HG02943 (cell line): ENCODE measurements around the gene EDA.

Experiments
- ATAC-seq: cut with Tn5 transposase; IDR thresholded peaks from one replicate; pipeline ENCODE4 v1.9.1; 2021; ENCODE audit warnings: mild to moderate bottlenecking, low read depth, moderate library complexity; ENCODE audit not compliant: unreplicated experiment

The EDA gene

DNA sequence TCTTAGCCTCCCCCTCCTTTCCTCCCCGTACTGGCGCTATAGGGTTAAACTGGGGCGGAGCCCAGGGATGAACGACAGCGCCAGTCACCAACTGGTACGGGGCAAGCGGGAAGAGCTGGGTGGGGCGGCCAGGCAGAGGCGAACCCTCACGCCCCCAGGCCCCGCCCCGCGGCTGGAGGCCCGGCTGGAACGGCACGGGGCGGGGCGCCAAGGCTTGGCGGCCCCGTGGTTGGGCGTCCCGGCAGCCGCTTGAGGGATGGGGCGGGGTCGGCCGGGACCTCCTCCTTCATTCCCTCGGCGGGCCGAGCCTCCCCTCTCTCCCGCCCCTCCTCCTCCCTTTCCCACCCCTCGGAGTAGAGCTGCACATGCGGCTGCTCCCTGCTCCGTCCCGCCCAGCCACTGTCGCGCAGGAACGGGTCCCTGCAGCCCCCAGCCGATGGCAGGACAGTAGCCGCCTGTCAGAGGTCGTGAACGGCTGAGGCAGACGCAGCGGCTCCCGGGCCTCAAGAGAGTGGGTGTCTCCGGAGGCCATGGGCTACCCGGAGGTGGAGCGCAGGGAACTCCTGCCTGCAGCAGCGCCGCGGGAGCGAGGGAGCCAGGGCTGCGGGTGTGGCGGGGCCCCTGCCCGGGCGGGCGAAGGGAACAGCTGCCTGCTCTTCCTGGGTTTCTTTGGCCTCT is at the start of gene EDA:
Gene EDA (plus strand): TSS at position 335 of the 678 bp plus-strand sequence.
- ATAC-seq: peak; percentile 76

DNA sequence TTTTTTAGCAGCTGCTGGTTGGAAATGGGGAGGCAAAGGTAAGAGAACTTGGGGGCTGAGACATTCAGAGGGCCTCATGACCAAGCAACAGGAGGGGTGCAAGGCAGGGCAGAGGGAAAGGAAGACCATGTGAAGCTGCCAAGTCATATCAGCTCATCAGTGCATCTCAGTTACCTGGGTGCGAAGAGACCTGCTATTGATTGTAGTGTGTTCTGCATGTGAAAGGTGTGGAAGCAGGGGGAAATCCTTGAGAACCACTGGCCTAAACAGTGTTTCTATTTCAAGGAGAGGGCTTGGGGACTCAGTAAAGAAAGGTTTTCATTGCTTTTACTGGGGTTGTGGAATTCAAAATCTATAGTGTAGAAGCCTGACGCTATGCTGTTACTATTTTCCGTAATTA is 47.1 kb upstream of the EDA start:
- no peak for ATAC-seq

DNA sequence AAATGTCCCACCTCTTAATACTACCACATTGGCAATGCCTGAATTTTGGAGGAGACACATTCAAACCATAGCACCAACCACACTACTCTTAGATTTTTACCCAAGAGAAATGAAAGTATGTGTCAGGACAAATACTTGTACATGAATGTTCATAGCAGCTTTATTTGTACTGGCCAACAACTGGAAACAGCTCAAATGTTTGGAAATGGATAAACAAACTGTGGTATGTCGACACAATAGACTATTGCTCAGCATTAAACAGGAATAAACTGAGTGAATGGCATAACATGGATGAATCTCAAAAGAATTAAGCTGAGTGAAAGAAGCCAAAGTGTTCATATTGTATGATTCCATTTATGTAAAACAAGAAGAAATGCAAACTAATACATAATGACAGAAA is 18.5 kb upstream of the EDA start:
- no peak for ATAC-seq

DNA sequence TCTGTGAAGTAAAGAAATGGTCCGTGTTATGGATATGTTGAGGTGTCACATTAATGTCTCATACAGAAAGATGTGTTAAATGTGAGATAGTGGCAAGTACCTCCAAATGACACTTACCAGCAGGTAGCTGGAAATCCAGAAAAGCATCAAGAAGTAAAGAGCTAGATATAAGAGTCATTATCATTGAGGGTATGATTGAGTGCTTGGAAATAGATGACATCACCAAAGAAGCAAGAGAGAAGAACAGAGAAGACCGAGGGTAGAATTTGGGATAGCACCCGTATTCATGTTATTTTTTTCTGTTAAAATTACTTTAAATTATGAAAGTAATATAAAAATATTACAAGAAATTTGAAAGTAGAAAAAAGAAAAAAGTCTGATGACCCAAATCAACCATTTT is 15.7 kb upstream of the EDA start:
- no peak for ATAC-seq

DNA sequence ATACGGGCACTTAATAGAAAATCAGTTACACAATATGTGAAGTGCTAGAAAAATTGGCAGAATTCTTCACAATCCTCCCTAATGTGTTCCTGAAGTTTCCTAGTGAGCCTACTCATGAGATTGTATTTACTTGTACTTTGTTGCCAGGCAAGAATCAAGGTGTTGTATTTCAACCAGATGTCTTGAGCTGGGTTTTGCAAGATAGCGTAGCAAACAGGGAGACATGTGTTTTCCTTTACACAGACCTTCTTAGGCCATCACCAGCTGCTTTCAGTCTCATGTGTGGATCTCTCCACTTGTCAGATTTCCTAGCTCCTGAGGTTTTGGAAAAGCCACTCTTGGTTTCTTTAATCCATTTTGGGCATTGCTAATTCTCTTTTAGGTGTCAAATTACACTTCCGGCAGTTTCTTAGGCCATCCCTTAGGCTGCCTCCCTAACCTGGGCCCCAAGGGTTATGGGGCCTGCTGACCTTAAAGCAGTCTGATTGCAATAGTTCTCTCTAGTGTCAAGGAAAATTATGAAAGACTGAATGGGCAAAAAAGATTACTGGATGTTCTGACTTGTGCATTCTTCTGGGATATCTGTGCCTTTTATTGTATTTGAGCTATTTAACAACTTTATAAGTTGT is 12.2 kb upstream of the EDA start:
- ATAC-seq: no peak

DNA sequence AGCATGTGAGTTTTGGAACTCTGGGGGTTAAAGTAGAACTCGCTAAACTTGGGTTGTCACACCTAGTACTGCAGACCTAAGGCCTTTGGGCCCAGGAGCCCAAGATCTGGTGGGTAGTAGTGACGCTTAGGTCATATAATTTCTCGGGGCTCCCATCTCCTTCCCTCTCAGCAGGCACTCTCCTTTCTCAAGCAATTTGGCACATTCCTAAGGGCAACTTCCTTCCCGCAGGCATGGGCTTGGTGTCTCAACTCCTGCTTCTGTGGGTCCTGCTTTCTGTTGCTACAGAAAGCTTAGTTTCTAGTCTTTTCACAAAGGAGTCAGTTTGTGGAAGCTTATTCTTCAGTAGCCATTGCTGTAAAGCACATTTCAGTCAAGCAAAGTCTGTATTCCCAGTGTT is 10.4 kb upstream of the EDA start:
- ATAC-seq: no peak

DNA sequence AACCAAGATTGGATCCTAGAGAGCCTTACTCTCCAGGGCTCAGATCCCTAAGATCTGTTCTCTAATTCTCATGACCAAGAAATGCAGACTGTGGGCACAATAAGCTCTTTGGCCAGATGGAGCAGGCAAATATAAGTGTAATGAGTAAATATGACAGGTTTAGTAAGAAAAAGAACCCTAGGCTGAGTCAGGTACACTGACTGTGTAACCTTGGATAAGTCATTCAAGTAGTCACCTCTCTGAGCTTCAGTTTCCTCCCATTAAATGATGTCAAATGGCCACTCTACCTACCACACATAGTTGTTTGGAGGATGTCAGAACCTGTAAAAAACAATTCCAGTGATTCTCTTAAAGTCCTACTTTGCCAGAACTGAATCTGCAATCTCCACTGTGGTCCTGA is 8.3 kb upstream of the EDA start:
- ATAC-seq: no peak

DNA sequence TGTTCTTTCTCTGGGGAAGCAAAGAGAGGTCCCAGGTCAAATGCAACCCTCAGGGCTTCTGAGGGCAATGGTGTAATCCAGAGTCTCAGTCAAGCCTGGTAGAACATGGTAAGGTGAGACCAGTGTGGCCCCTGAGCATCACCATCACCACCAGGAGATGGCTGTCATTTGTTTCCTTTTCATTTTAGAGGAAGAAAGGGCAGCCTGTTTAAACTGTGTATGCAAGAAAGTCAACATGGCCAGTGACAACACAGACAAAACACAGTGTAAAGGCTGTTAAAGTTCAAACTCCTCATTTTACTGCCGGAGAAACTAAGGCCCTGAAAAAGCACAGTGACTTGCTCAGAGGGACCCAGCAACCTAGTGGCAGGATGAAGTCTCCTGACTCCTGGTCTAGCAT is 2.0 kb upstream of the EDA start:
- no peak for ATAC-seq

DNA sequence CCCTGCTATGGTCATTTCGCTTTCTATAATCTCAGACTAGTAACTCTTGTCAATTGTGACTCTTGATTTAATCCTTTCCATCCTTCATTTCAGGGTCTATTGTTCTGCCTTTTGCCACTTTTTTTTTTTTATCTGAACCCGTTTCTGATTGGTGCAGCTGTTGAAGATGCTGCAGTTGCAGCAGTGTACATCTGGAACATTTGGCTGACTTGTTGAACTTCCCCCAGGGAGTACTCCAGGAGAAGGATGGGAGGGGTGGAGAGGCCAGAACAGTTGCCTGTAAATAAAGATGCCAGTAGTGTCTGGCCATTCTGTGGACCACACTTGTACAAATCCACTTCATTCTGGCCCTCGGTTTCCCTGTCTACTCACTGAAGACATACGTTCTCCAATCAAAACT is 1.0 kb upstream of the EDA start:
- no peak for ATAC-seq

DNA sequence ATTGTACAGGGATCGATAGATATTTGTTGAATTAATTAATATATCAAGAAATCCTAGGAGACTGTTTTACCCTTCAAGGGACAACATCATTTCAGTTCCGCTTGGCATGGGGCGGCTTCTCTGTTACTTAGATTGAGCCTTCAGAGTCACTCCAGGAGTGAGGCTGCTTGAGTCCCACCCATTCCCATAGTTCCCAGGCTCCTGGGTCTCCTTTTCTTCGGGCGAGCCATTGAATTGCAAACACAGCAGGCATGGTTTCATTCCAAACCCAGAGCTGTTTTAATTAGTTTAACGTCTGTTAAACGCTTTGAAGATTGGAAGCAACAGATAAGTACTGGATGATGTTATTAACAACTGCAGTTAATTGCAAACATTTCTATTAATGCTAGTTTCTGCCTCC is 571 bp upstream of the EDA start:
- ATAC-seq: no peak

DNA sequence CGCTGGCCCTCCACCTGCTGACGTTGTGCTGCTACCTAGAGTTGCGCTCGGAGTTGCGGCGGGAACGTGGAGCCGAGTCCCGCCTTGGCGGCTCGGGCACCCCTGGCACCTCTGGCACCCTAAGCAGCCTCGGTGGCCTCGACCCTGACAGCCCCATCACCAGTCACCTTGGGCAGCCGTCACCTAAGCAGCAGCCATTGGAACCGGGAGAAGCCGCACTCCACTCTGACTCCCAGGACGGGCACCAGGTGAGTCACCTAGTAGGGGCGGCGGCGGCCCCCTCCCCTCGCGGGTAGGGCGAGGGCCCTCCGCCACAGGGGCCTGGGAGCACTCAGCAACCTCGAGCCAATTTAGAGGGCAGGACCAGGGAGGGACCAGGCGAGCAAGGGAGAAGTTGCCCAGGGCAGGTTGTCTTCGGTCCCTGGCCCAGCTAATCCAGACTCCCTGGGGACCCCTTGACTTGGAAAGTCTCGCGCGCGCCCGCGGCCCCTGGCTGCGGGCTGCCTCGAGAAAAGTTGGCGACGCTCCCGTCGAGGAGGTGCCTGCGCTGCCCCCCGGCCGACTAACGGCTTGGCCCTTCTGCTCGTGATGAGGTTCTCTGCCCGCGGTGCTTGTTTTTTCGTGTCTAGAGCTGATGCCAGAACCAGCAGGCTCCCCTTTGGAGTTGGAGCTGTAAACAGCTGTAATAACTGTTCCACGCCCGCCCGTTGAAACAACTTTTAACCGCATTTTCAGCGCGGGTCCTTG is 717 bp downstream of the EDA start:
- no peak for ATAC-seq

DNA sequence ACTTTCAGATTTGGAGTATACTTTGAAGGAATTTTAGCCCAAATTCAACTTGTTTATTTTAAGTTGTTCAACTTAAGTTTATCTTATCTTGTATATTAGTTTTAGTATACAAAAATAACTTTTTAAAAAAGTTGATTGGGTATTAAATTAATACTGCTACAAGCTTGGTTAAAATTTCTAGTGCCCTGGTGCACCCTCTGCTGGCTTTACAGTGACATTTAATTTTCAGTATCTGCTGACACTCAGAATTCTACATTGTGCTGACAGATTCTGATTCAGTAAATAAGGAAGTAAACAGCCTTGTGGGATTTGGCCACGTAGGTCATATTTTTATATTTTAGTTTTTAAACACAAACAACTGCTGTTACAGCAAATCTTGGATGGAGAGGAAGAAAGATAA is 2.9 kb downstream of the EDA start:
- ATAC-seq: no peak

DNA sequence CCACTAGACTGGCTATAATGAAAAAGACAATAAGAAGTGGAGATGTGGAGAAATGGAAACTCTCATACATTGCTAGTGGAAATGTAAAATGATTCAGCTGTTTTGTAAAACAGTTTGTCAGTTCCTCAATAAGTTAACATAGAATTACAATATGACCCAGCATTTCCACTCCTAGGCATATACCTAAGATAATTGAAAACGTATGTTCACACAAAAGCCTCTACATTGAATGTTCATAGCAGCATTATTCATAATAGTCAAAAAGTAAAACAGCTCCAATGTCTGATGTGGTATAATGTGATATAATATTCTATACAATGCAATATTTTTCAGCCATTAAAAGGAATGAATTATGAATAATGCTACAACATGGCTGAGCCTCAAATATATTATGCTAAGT is 10.2 kb downstream of the EDA start:
- ATAC-seq: no peak

DNA sequence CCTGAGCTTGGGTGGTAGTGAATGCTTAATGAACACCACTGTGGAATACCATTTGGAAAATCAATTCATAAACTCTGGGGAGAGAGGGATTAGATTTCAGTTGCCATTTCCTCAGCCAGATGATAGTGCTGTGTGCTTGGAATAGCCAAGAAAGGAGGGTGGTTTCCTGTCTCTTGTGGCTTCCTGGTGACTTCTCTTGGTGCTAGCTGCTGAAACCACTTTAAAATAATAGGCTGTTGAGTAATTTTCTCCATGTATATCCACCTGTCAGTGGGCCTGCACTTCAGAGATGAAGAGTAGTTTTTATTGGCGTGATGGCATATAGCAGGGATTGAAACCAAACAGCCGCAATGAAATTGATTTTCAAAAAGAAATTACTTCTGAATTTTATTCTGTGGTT is 11.8 kb downstream of the EDA start:
- no peak for ATAC-seq

DNA sequence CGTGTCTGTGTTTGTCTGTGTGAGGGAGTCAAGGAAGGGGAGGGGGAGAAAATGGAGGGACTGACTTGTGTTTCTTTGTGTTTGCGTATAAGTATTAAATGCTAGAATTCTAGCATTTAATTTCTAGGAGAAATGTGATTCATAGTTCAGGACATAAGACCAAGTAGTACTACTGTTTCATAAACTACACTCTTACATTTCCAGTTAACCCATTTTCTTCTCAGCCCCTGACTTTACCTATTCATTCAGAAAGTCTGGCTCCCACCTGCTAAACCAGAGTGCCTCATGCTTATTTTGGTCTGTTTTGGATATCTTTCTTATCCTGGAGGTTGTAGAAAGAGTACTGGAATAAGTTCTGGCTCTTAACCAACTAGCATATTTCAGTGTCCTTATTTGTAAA is 14.2 kb downstream of the EDA start:
- ATAC-seq: no peak

DNA sequence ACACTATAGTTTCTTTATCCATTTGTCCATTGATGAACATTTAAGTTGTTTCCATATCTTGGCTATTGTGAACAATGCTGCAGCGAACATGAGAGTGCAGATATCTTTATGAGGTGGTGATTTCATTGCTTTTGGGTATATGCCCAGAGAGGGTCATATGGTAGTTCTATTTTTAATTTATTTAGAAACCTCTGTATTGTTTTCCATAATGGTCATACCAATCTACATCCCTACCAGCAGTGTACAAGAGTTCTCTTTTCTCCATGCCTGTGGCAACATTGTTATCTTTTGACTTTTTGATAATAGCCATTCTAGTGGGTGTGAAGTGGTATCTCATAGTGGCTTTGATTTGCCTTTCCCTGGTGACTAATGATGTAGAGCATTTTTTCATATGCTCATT is 48.8 kb downstream of the EDA start:
- no peak for ATAC-seq

DNA sequence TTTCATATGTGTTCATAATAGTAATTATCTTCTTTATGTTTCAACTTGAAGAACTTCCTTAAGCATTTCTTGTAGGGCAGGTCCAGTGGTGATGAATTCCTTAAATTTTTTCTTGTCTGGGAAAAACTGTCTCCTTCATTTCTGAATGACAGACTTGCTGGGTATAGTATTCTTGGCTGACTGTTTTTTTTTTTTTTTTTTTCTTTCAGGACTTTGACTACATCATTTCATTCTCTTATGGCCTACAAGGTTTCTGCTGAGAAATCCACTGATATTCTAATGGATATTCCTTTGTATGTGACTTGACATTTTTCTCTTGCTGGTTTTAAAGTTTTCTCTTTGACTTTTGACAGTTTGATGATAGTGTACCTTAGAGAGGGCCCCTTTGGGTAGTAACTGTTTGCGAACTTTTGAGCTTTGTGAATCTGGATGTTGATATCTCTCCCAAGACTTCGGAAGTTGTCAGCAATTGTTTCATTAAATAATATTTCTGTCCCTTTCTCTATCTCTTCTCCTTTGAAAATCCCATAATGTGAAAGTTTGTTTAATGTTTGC is 54.2 kb downstream of the EDA start:
- no peak for ATAC-seq

DNA sequence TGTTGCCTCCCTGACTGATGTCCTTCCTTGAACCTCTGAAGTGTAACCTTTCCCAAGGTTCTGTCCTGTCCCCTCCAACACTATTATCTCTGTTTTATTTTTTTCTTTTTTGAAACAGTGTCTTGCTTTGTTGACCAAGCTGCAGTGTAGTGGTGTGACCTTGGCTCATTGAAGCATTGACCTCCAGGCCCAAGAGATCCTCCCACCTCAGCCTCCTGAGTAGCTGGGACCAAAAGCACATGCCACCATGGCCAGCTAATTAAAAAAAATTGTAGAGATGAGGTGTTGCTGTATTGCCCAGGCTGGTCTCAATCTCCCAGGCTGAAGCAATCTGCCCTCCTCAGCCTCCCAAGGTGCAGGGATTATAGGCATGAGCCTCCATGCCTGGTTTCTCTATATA is 59.0 kb downstream of the EDA start:
- no peak for ATAC-seq

DNA sequence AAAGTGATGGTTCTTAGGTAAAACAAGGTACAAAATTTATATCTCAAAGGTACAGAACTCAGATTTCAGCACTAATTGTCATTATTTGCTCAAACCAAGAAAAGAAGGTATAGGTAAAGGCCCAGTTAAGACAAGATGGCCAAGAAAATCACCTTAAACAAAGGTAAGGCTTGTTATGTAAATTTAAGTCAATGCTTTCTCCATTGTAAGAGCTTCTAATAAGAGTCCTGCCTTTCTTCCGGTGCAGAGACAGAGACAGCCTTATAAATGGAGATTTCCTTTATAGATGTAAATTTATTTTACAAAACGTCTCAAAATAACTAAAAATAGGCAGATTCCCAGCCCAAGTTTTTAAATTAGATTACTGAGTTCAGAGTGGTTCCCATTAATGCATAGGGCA is 89.9 kb downstream of the EDA start:
- no peak for ATAC-seq

DNA sequence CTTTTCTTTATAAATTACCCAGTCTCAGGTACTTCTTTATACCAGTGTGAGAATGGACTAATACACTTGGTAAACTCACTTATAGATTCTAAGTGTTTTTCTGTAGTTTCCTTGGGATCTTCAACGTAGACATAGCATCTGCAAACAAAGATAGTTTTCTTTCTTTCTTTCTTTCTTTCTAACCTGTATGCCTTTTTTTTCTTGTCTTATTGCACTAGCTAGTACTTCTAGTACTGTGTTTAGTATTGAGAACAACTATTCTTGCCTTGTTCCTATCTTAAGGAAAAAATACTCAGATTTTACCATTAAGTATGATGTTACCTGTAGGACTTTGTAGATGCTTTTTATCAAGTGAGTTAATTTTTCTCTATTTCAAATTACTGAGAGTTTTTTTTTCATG is 102.2 kb downstream of the EDA start:
- ATAC-seq: no peak

DNA sequence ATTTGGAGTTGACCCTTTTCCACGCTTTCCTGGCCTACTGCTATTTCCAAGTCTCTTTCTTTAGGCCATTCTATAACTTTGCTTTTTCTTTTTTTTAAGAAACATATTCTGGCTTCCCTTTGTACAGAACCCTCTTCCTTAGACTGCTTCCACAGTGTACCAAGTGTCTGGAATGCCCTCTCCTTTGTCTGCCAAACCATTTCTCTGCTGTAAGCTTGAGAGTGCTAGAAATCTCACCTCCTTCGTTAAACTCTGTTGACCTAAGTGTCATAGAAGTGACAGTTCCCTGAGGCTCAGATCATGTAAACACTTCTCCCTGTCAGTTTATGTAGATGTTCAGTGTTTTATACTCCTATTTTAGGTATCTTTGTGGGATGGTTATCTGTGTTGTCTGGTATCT is 108.4 kb downstream of the EDA start:
- no peak for ATAC-seq

DNA sequence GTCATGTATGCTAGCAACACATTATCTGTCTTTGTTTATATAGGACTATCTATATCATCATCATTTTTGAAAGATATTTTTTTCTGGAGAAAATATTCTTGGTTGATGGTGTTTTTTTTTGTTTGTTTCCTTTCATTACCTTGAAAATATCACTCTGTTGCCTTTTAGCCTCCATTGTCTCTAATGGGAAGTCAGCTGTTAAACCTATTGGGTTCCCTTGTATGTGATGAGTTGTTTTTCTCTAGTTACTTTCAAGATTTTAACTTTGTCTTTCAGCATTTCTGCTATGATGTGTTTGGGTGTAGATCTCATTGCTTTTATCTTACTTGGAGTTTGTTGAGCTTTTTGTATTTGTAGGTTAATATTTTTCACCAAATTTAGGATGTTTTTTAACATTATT is 124.4 kb downstream of the EDA start:
- no peak for ATAC-seq
